H9 (cell line): ENCODE results near the gene DICER1. TPM values are rescaled to one million over a fixed set of nuclear protein-coding genes. Genes with fewer than 3 reads are reported as not detected.

Source experiments
- DNase-seq: peaks from one replicate; pipeline ENCODE4 v3.0.0-alpha.2; 2017
- H2AFZ ChIP-seq: one replicate; pipeline ENCODE4 v1.6.1; 2013; ENCODE audit warnings: mild to moderate bottlenecking, low read length, control low read depth, moderate library complexity
- H2AK5ac ChIP-seq: 2 replicates; pipeline ENCODE4 v1.6.1; 2013; ENCODE audit warnings: low read length, control low read depth, mixed read lengths; ENCODE audit not compliant: insufficient read length
- H2BK120ac ChIP-seq: one replicate; pipeline ENCODE4 v1.6.1; 2013; ENCODE audit warnings: low read depth, mild to moderate bottlenecking, low read length, control low read depth, inconsistent platforms; ENCODE audit not compliant: poor library complexity, severe bottlenecking
- H2BK12ac ChIP-seq: 2 replicates; pipeline ENCODE4 v1.6.1; 2013; ENCODE audit warnings: low read length, control low read depth, mixed read lengths, low read depth; ENCODE audit not compliant: insufficient read length
- H2BK15ac ChIP-seq: 2 replicates; pipeline ENCODE4 v1.6.1; 2013; ENCODE audit warnings: low read depth, low read length, control low read depth
- H2BK20ac ChIP-seq: one replicate; pipeline ENCODE4 v1.6.1; 2013; ENCODE audit warnings: low read depth, mild to moderate bottlenecking, low read length, control low read depth, inconsistent platforms; ENCODE audit not compliant: poor library complexity, severe bottlenecking
- H2BK5ac ChIP-seq: 2 replicates; pipeline ENCODE4 v1.6.1; 2013; ENCODE audit warnings: low read length, control low read depth, mixed read lengths; ENCODE audit not compliant: insufficient read length
- H3K14ac ChIP-seq: 2 replicates; pipeline ENCODE4 v1.6.1; 2013; ENCODE audit warnings: low read length, control low read depth; ENCODE audit not compliant: insufficient read depth
- H3K18ac ChIP-seq: 2 replicates; pipeline ENCODE4 v1.6.1; 2013; ENCODE audit warnings: low read depth, mild to moderate bottlenecking, mixed read lengths, low read length, control low read depth; ENCODE audit not compliant: insufficient read length
- H3K23ac ChIP-seq: 2 replicates; pipeline ENCODE4 v1.6.1; 2013; ENCODE audit warnings: low read length, control low read depth, mixed read lengths, low read depth; ENCODE audit not compliant: insufficient read length
- H3K23me2 ChIP-seq: 2 replicates; pipeline ENCODE4 v1.6.1; 2013; ENCODE audit warnings: low read depth, mild to moderate bottlenecking, mixed read lengths, low read length, control low read depth; ENCODE audit not compliant: insufficient read length, poor library complexity, severe bottlenecking
- H3K27ac ChIP-seq: 2 replicates; pipeline ENCODE4 v1.5.1; 2013; ENCODE audit warnings: low read length, control low read depth, mixed read lengths, low read depth; ENCODE audit not compliant: insufficient read length
- H3K27me3 ChIP-seq: 2 replicates; pipeline ENCODE4 v1.6.1; 2013; ENCODE audit warnings: low read length, control low read depth, inconsistent platforms; ENCODE audit not compliant: insufficient read depth
- H3K4ac ChIP-seq: 2 replicates; pipeline ENCODE4 v1.6.1; 2013; ENCODE audit warnings: low read depth, mild to moderate bottlenecking, control low read depth, inconsistent platforms, low read length, moderate library complexity
- H3K4me1 ChIP-seq: 2 replicates; pipeline ENCODE4 v1.6.1; 2013; ENCODE audit warnings: low read length, control low read depth, inconsistent platforms; ENCODE audit not compliant: insufficient read depth
- H3K4me2 ChIP-seq: 2 replicates; pipeline ENCODE4 v1.6.1; 2013; ENCODE audit warnings: low read length, control low read depth, mixed read lengths; ENCODE audit not compliant: insufficient read length, insufficient read depth
- H3K56ac ChIP-seq: 2 replicates; pipeline ENCODE4 v1.6.1; 2013; ENCODE audit warnings: low read depth, mild to moderate bottlenecking, mixed read lengths, low read length, control low read depth; ENCODE audit not compliant: insufficient read length
- H3K79me1 ChIP-seq: 2 replicates; pipeline ENCODE4 v1.6.1; 2013; ENCODE audit warnings: low read depth, mild to moderate bottlenecking, moderate library complexity, low read length, control low read depth, inconsistent platforms; ENCODE audit not compliant: insufficient read depth, poor library complexity, severe bottlenecking
- H3K79me2 ChIP-seq: 2 replicates; pipeline ENCODE4 v1.6.1; 2013; ENCODE audit warnings: low read length, control low read depth, inconsistent platforms; ENCODE audit not compliant: insufficient read depth
- H3K9ac ChIP-seq: 2 replicates; pipeline ENCODE4 v1.6.1; 2013; ENCODE audit warnings: low read length, control low read depth, mixed read lengths; ENCODE audit not compliant: insufficient read length; ENCODE audit errors: extremely low read depth
- H3K9me3 ChIP-seq: one replicate; pipeline ENCODE4 v1.6.1; 2013; ENCODE audit warnings: low read depth, low read length, inconsistent platforms; ENCODE audit not compliant: control insufficient read depth
- H3T11ph ChIP-seq: one replicate; pipeline ENCODE4 v1.6.1; 2013; ENCODE audit warnings: mild to moderate bottlenecking, low read length, control low read depth, inconsistent platforms
- H4K20me1 ChIP-seq: one replicate; pipeline ENCODE4 v1.6.1; 2013; ENCODE audit not compliant: control insufficient read depth, insufficient read length, insufficient read depth
- H4K5ac ChIP-seq: 2 replicates; pipeline ENCODE4 v1.6.1; 2013; ENCODE audit warnings: low read depth, mild to moderate bottlenecking, mixed read lengths, low read length, control low read depth; ENCODE audit not compliant: insufficient read length
- H4K8ac ChIP-seq: replicated peaks from 2 replicates; pipeline ENCODE4 v1.6.1; 2013; ENCODE audit warnings: low read length, control low read depth, mixed read lengths, low read depth; ENCODE audit not compliant: insufficient read length
- H4K91ac ChIP-seq: 2 replicates; pipeline ENCODE4 v1.6.1; 2013; ENCODE audit warnings: low read depth, mild to moderate bottlenecking, moderate library complexity, mixed read lengths, low read length, control low read depth; ENCODE audit not compliant: insufficient read length
- H3K27ac Mint-ChIP-seq, 3 experiments: 2 replicates in 2 of 3; 3 replicates in 1 of 3; pipeline ENCODE4 v1.8.0; 2020 to 2021; ENCODE audit warnings: mixed read lengths in 3 of 3, mild to moderate bottlenecking in 1 of 3, moderate library complexity in 1 of 3
- H3K27me3 Mint-ChIP-seq: 2 replicates; pipeline ENCODE4 v1.8.0; 2021; ENCODE audit warnings: low read depth, mild to moderate bottlenecking, moderate library complexity, mixed read lengths
- H3K36me3 Mint-ChIP-seq, 3 experiments: 2 replicates in 2 of 3; 3 replicates in 1 of 3; pipeline ENCODE4 v1.8.0; 2020 to 2021; ENCODE audit warnings: low read depth in 3 of 3, mixed read lengths in 3 of 3; ENCODE audit not compliant: insufficient read depth in 1 of 3
- H3K4me1 Mint-ChIP-seq, 2 experiments: 2 replicates each; pipeline ENCODE4 v1.8.0; 2020; ENCODE audit warnings: mixed read lengths in 2 of 2
- H3K4me3 Mint-ChIP-seq, 2 experiments: 2 replicates in 1 of 2; 3 replicates in 1 of 2; pipeline ENCODE4 v1.8.0; 2020 to 2021; ENCODE audit warnings: mild to moderate bottlenecking in 2 of 2, mixed read lengths in 2 of 2, moderate library complexity in 1 of 2
- H3K9me3 Mint-ChIP-seq, 2 experiments: 2 replicates in 1 of 2; 3 replicates in 1 of 2; pipeline ENCODE4 v1.8.0; 2020; ENCODE audit warnings: mild to moderate bottlenecking in 2 of 2, mixed read lengths in 2 of 2, moderate library complexity in 1 of 2
- CTCF ChIP-seq: fragments of 200-600 bp; sonication (generic); conservative IDR thresholded peaks from 3 replicates; pipeline ENCODE4 v1.8.0; 2021; ENCODE audit warnings: antibody characterized with exemption, mild to moderate bottlenecking
- WGBS: extraction: QIAGEN DNeasy Blood & Tissue Kit; methylation state at CpG from one replicate; pipeline ENCODE4 v1.1.7; 2013; ENCODE audit warnings: missing lambda C conversion rate, low lambda C conversion rate, mixed read lengths; ENCODE audit not compliant: insufficient read length; ENCODE audit errors: extremely low coverage; 5-methylcytosine and 5-hydroxymethylcytosine counted together
- total RNA-seq: library from RNA; stranded (reverse); gene quantifications from 2 replicates; pipeline ENCODE4 v1.2.1, GENCODE V29; 2021

DICER1 gene
- total RNA-seq, 1 experiment from 2014 or later: 57.0 TPM

GRCh38 chr14:95132760-95133159, 24.6 kb downstream of the DICER1 start:
- H3K14ac ChIP-seq: no peak overlapping the region
- no peaks in the 10 kb centered on the region for H4K20me1 ChIP-seq
- Mint-ChIP-seq H3K27me3 (no peaks in the 10 kb centered on the region), H3K36me3 (peaks cover 1 to 31% (median 13%) of the 10 kb centered on the region in 3 experiments; a peak in 5 of 7 replicates), H3K9me3 (no peaks in the 10 kb centered on the region), H3K4me1 (peaks cover 19 to 33% of the 10 kb centered on the region in 2 experiments), H3K27ac (peak overlapping the region in 1 of 3 experiments; percentile 27; a peak in 1 of 7 replicates), H3K4me3 (no peak overlapping the region)
- H3K4ac ChIP-seq: no peak overlapping the region
- H3T11ph ChIP-seq: no peak overlapping the region
- H3K4me2 ChIP-seq: no peak overlapping the region
- no peak overlapping the region for H2BK15ac ChIP-seq
- no peak overlapping the region for H2BK20ac ChIP-seq
- no peaks in the 10 kb centered on the region for H3K23me2 ChIP-seq
- no peak overlapping the region for H3K23ac ChIP-seq
- no peak overlapping the region for H2BK120ac ChIP-seq
- no peaks in the 10 kb centered on the region for H3K27me3 ChIP-seq
- H2AFZ ChIP-seq: no peak overlapping the region
- H4K91ac ChIP-seq: no peak overlapping the region
- no peaks in the 10 kb centered on the region; the same call in 1 of the 2 replicates for H3K4me1 ChIP-seq
- H3K9ac ChIP-seq: no peak overlapping the region
- no peak for DNase-seq
- H4K8ac ChIP-seq: no peak overlapping the region
- no peak overlapping the region for H3K27ac ChIP-seq
- no peak overlapping the region for H4K5ac ChIP-seq
- H2BK12ac ChIP-seq: no peak overlapping the region
- no peak overlapping the region for H3K56ac ChIP-seq
- H2AK5ac ChIP-seq: no peak overlapping the region
- no peak overlapping the region for H2BK5ac ChIP-seq
- H3K9me3 ChIP-seq: no peaks in the 10 kb centered on the region
- 100% methylated on average over 1 of the region's 5 CpGs for WGBS
- TF ChIP-seq CTCF: no peak
- H3K18ac ChIP-seq: no peak overlapping the region
- peaks cover 3% of the 10 kb centered on the region; the same call in 1 of the 2 replicates for H3K79me2 ChIP-seq
- H3K79me1 ChIP-seq: peaks cover 3% of the 10 kb centered on the region
